ENCODE results near the gene MAPKBP1.

Gene MAPKBP1

DNA sequence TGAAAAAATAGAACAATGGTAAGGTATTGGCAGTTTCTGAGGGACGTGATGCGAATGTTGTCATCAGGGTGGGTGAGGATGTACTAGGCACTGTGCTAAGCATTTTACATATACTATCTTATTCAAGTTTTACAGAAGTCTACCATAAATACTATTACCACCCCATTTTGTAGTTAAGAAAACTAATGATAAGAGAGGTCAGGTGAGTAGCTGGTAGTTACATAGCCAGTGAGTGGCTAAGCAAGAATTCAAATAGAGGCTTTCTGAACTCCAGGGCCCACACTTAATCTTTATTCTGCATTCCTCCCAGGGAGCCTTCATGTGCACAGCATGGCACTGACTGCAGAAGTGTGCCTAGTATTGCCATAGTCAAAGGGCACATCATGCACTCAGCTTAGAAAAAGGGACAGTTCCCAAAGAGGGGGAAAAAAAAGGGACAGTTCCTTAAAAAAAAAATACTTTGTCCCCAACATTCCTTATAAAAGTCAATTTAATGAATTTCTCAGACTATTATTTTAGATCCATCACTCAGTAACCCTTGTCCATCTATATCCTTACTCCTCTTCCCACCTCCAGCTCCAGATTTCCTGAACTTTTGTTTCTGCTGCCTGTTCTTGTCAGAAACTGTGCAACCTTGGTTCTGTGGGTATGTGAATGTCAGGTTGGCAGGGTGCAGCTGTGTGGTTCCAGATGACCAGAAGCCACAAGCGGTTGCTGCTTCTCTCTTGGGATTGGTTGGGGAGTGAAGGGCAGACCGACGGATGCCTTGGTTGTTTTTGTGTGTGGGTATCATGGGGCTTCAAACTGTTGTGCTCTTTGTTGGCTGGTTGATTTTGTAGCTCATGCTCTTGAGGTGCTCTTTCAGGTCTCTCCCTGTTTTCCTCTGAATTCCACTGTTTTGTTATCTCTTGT is 8.3 kb downstream of the MAPKBP1 start:
- DNase-seq (ENCODE audit: low read depth in 2 of 2): no peak

DNA sequence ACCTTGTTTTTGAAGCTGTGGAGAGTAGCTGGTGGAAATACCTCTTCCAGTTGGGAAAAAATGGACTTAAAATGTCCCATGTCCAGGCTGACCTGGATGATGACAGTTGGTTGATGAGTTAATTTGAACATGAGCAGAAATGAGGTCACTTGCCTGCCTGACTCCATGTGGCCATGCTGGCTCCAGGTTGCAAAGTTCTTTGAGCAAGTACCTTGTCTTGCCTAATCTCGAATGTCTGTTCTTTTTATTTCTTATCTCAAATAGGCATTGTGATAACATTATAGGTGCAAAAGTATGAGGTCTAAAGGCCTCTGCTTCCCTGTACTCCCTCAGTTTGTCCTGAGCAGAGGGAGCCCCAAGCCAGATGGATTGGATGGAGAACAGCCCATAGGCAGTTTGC is 9.0 kb downstream of the MAPKBP1 start:
- DNase-seq (ENCODE audit: low read depth in 2 of 2): no peak

DNA sequence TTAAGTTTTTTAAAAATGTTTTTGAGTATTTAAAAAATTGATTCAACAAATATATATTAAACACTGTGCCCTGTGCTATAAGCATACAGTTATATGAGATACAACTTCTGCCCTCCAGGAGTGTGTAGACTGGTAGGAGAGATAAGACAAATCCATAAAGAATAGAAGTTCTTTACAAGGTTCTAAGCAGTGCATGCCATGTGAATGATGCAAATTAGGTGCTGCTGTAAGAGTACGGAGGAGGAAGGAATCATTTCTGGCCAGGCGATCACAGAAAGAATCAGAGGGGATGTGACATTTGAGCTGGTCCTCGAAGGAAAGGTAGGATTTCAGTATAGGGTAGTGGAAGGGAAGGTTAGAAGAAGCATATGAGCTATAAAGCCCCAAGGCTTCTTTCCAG is 14.0 kb downstream of the MAPKBP1 start:
- no peak for DNase-seq (ENCODE audit: low read depth in 2 of 2)

DNA sequence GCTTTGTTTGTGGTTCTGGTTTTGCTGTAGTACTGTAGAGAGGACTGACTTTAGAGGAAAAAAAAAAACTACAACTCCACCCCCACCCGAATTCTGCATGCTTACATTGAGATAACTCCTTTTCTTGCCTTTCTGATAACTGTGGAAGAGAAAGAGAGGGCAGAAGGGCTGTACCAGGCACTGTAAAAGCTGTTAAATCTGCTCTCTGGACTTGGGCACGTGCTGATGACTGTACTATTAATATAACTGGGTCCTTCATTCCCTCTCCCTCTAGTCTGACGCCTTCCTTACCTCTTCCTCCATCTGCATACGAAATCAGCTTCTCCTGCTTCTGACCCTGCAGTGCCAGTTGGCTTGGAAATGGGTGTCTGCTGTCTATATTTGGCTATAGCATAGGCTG is 15.0 kb downstream of the MAPKBP1 start:
- DNase-seq (ENCODE audit: low read depth in 2 of 2): no peak

DNA sequence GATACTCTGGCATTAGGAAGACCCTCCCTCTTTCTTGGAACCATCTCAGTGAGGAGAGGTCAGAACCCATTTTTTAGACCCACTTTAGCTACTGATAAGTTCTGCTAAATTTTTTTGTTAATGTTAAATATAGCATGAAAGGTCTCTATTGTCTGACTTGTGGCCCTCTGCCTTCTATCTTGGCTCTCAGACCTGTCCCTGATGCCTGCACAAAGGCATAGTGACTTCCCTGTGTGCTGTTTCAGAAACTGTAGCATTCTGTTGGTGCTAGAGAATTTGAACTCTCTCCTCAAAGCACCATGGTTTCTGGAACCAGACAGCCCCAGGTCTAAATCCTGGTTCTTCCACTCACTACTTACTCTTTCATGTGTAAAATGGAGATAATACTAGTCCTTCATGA is 15.4 kb downstream of the MAPKBP1 start:
- no peak for DNase-seq (ENCODE audit: low read depth in 2 of 2)

DNA sequence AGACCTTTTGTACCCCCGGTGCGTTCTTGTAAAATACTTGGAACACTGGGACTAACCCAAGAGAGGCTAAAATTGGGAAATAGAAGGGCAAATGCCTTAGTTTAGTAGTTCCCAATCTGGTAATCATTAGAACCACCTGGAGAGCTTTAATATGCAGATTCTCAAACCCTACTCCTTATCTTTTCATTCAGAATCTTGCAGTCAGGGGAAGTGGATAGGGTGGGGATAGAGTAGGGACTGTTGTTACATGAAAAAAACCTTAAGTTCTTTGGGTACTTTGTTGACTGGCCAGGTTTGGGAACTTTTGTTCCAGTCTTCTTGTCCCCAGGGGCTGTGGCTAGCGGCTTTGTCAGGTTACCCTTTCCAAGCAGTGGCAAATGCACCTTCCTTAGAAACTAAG is 15.9 kb downstream of the MAPKBP1 start:
- no peak for DNase-seq (ENCODE audit: low read depth in 2 of 2)

DNA sequence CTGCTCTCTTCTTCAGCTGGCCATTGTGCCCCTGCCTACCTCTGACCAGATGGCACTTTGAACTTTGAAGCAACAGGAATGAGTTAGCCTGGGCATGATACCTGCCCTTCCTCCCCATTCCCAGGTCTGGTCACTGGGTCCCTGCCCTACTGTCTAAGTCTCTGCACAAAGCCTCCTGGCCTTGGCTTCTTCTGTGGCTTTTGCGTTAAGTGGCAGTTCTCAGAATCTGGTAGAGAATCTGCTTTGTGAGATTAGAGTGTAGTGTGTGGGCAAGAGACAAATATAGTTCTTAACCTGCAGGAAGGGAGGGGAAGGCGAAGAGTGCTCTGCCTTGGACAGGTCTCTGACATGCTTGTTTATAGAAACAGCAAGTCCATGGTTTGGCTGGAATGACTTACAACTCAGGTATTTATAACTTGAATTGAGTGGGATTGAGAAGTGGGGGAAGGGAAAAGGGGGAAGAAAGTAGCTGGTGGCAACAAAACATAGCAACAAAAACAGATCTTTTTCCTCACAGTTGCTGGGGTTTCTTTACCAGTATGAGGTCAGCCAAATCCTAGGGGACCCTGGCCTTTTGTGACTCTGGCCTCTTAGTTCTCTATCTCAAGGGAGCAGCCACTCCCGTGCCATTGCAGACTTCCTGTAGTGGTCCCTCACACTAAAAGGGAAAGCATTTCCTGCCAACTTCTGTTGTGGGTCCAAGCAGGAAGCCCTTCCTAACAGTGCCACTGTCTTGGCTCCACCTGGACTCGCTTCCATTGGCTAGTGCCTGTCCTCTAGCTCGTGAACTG is 16.7 kb downstream of the MAPKBP1 start:
- DNase-seq (ENCODE audit: low read depth in 2 of 2): no peak

DNA sequence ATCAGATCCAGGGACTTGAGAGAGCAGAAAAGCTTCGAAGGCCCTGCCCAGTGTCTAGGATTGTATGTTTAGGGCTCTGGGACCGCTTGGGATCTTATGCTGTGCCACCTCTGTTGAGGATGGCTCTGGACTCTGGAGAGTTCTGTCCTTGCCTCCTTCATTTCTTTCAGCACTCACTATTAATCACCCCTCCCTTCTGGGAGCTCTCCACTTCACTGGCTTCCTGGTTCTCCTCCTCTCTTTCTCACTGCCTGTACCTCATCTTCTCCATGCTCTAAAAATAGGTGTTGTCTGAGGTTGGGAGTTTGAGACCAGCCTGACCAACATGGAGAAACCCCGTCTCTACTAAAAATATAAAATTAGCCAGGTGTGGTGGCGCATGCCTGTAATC is 17.3 kb downstream of the MAPKBP1 start:
- no peak for DNase-seq (ENCODE audit: low read depth in 2 of 2)

DNA sequence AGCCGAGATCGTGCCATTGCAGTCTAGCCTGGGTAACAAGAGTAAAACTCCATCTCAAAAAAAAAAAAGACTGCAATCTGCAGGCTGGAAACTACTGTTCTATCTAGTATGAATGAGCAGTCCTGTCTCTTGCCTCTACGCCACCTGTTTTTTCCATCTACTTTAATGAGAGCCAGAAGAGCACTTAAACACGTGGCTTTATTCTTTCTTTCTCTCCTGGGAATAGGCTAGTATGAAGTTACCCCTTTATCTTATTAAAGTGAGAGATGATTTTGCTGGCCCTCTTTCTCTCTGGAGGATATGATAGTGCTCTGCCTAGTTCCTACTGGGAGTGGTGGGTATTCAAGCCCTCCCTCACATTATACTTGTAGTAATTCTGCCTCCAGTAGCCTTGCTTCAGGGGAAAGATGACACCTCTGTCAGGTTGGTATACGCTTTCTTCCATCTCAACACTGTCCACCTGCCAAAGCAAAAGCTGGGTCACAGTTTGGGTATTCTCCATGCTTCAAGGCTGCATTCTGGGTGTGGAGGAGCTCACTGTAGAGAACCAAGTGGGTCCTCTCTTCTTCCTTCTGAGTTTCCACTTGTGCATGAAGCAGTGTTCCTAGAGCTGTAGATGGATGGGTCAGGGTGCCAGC is 17.8 kb downstream of the MAPKBP1 start:
- no peak for DNase-seq (ENCODE audit: low read depth in 2 of 2)

DNA sequence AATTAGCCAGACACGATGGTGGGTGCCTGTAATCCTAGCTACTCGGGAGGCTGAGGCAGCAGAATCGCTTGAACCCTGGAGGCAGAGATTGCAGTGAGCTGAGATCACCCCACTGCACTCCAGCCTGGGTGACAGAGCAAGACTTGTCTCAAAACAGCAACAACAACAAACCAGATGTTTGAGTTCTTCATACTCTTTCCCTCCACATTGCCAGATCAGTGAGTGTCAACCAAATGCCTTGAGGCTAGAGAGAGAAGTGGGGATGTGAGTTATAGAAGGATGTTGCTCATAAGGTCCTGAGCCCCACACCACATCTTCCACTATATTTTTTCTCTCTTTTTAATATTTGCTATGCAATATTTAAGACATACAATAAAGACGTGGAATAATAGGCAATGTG is 19.8 kb downstream of the MAPKBP1 start:
- DNase-seq (ENCODE audit: low read depth in 2 of 2): no peak

DNA sequence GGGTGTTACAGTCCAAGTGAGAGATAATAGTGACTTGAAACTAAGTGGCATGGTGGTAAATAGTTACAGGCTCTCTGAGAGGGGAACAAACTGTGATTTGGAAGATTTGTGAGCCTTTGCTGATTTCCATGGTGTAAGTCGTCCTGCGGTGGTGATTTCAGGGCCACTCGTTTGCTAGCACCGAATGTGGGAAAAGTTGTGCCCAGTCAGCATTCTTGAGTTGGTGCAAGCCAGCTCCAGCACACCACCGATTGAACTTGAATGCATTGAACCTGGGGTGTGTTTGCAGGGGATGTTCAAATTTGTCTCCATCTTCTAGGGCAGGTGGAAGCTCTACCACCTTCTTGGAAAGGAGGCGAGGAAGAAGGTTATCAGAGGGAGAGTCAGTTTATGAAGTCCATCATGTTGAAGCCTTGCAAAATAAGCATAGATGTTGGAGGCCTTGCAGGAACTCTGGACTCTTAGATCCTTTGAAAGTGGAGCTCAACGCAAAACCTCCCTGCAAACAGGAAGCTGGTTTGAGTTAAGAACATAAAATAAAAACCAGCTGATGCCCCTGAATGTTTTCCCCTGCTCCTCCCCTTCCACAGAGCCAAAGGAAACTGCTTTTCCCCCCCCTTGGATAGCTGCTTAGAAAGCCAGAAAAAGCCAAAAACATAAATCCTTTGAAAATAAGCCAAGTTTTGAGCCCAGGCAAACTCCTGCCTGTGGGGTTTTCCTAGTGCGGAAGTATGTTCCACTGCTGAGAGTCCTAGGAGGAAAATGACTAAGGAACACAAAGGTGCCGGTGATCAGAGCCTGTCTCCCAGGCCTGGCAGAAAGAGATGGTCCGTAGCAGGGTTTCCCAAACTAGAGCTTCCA is 21.9 kb downstream of the MAPKBP1 start:
- no peak for DNase-seq (ENCODE audit: low read depth in 2 of 2)

DNA sequence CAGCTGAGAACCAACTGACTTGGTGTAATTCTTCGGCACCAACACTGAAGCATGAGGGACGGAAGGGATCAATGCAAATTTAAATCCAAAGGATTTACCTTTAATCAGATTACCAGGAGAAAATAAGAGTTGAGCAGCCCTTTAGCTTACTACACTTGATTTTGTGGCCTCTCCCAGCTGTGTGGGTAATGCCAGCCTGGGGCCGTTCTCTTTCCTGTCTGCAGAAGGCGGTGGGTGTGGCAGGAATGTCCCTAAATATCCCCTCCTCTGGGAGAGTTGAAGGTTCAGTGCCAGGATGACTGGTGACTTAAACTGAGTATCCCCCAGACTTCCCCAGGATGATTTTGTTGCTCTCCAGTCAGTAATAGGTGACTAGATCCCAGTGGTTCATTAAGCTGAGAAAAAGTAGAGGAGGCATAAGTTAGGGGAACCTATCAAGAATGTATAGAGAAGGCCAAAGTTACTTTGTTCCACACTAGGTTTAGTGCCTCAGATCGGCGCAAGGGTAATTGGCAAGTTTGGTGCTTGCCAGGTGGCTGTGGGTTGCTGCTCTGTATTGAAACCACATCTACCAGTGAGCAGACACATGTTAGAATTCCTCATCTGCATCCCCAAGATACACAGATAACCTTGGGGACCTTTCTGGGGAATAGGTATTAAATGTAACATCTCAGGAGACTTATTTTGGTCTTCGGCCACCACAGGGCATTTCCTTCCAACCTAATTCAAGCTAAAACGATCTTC is 23.1 kb downstream of the MAPKBP1 start:
- DNase-seq (ENCODE audit: low read depth in 2 of 2): no peak

DNA sequence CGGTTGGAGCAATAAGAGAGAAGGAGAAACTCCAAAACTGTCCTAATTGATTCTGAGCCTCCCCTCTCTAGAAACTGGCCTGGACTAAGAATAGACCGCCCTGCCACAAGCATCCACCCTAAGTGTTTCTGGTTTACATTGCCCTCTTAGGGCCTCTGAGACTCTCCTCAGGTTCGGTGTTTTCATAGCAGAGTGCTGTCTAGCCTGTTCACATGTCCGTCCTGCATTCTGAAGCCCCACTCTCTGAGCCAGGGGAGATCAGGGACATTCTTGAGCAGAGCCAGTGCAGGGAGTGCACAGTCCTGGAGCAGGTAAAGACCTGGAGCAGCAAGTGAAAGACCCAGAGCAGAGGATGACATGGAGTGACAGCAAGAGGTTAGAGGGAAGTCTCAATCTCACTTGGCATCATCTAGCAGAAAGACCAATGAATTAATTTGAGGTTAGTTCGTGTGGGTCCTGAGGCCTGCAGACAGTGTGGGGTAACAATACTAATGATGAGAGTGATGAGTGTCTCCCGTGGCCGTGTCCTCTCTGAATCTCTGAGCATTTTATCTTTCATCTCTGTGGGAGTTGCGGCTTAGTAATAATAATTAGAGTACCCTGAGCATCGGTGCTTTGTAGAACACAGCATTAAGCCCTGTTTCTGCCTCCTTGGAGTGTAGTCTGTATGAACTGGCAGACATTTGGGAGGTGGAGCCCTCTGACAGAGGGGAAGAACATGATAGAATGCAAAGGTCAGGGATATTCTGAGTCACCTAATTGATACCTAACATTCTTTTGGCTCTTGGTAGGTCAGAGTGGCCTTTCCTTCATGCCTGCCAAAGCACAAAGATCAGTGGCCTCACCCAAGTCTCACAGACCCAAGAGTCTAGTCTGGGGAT is 24.6 kb downstream of the MAPKBP1 start:
- no peak for DNase-seq (ENCODE audit: low read depth in 2 of 2)

DNA sequence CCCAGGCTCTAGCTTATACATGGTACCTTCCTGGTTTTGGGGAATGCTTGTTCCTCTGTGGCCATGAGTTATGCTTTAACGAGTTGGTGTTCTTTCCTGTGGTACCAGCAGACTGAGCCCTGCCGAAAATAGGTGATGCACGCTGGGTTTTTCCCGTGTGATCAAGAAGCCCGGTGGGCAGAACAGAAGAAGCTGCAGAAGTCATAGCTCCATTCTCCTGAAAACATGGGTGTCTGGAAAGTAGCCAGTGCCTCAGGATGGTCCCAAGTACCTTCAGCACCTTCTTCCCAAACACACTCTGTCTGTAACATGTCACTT is 25.2 kb downstream of the MAPKBP1 start:
- no peak for DNase-seq (ENCODE audit: low read depth in 2 of 2)

DNA sequence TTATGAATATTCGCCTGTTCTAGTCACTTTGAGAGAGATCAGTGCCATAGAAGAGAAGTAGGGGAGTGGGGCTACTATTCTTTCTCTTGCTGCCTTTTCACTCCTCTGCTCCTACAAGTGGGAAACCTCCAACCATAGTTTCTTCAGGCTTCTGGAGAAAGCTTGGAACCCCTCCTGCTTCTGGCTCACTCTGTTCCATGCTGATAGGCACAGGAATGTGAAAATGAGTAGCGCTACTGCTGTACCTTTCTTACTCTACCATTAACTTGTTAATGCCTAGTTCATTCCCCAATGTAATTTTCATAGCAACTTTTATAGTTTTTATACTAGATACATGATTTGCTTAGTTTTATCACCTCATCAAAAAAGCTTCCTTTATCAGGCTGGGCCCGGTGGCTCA is 26.9 kb downstream of the MAPKBP1 start:
- DNase-seq (ENCODE audit: low read depth in 2 of 2): no peak

DNA sequence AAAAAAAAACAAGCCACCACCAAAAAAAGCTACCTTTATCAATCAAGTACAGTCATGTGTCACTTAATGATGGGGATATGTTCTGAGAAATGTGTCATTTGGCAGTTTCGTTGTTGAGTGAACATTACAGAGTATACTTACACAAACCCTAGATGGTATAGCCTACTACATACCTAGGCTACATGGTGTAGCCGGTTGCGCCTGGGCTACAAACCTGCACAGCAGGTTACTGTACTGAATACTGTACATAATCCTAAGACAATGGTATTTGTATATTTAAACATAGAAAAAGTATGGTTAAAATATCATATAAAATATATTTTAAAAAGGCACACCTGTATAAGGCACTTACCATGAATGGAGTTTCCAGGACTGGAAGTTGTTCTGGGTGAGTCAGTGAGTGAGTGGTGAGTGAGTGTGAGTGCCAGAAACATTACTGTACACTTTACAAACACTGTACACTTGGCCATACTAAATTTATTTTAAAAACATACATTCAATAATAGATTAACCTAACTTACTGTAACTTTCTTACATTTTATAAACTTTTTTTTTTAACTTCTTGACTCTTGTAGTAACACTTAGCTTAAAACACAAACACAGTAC is 27.7 kb downstream of the MAPKBP1 start:
- no peak for DNase-seq (ENCODE audit: low read depth in 2 of 2)

DNA sequence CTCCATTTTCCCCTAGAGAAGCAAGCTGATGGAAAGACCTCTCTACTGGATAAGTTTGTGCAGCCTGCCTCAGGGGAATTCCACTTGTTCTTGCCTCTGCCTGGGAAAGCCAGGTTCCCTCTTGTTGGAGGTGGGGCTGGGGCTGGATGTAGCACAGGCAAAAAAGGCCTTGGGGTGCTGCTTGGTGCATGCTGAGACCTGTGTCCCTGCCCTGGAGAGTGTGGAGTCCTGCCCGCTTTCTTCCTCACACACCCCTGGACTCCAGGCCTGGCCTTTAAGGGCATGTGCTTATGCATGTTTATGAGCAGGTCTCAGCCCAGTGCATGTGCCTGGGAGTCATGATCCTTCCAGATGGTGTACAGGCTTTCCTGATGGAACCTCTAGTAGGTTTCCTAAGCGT is 30.1 kb downstream of the MAPKBP1 start:
- DNase-seq (ENCODE audit: low read depth in 2 of 2): no peak

DNA sequence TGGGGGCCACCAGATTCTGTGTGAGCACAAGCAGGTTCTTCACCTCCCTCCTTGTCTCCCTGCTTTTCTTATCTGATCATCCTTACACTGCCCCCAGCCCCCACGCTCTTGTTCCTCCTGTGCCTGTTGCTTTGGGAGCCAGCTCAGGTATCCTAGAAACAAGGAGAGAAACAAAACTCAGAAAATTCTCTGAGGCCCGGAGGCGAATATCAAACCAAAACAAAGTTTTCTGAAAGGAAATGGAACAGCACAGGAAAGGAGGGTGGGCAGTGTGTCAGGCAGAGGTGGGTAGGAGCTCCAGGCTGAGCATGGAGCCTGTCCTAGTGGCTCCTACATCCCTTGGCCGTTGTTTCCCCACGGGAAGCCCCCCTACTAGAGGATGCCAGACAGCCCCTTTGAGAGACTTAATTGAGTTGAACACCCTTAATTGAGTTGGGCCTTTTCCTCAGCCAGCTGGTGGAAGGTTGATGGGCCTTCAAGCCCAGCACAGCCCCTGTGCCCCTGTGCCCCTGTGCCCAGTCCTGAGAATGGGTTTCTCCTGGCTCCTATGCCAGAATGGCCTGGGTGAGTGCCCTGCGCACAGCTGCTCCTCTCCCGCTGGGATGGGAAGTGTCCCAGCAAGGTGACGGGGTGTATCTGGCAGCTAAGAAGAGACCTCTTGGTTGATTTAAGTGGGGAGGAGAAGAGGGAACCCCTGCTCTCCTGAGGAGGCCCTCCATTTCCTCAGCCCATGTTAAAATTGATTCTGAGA is 30.8 kb downstream of the MAPKBP1 start:
- no peak for DNase-seq (ENCODE audit: low read depth in 2 of 2)

DNA sequence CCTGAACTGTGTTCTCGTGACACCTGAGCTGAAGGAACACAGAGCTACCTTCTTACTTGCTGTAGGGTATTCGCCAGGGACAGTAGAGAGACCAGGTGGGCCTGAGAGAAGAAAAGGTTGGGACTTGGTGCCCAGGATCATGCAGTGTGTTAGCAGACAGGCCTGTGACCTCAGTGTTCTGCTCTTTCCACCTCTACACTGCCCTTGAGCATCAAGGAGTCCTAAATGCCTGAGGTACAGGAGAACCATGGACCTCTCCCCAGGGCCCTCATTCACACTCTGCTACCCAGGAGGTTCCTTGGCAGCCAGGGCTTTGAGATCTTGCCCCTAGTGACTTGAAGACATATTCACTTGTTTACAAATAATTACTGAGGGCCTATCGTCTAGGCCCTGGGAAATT is 31.4 kb downstream of the MAPKBP1 start:
- no peak for DNase-seq (ENCODE audit: low read depth in 2 of 2)
